Measurements from ENCODE around the gene VIM.
"Not testable (repeated sequence)": the region's sequence is repeated elsewhere in the genome, so short reads cannot be mapped to it uniquely, and the experiment has no call there.

The VIM gene

GRCh38 chr10:17232276-17232960 lies 4.4 kb downstream of the VIM start:
- DNase-seq (ENCODE audit: low read depth, low spot score) = no peak

DNA sequence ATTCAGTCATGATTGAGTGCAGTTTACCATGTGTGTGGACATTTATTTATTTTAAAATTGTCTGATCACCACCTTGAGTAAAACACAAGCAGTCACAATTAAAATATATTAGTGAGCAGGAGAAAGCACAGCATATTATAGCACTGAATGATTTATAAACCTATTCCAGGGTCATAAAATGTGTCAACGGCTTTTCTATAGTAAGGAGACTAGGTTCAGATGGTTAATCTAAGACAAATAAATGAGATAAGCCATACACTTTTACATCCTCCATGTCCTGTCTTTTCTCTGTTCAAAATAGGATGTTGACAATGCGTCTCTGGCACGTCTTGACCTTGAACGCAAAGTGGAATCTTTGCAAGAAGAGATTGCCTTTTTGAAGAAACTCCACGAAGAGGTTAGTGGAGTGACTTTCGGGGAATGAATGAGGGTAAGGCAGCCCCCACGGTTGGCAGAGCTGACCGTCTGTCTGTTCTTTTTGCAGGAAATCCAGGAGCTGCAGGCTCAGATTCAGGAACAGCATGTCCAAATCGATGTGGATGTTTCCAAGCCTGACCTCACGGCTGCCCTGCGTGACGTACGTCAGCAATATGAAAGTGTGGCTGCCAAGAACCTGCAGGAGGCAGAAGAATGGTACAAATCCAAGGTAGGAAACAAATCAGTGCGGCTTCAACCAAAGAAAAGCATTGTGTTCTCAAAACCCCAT lies 5.4 kb downstream of the VIM start:
- DNase-seq (ENCODE audit: low read depth, low spot score) = no peak

- no peak for DNase-seq (ENCODE audit: low read depth, low spot score)
Measured at GRCh38 chr10:17234431-17234945, 6.4 kb downstream of the VIM start.

DNA sequence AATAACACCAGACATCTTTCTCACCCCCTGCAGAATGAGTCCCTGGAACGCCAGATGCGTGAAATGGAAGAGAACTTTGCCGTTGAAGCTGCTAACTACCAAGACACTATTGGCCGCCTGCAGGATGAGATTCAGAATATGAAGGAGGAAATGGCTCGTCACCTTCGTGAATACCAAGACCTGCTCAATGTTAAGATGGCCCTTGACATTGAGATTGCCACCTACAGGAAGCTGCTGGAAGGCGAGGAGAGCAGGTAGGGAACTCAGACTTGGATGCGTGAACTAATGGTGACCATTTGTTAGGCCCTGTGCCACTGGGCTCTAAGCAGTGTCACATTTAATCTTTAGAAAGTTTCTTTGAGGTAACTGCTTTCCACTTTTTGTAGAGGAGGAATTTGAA lies 7.1 kb downstream of the VIM start:
- no peak for DNase-seq (ENCODE audit: low read depth, low spot score)

GRCh38 chr10:17236468-17237148 lies 8.6 kb downstream of the VIM start:
- no peak for DNase-seq (ENCODE audit: low read depth, low spot score)

GRCh38 chr10:17237149-17237527 lies 9.1 kb downstream of the VIM start:
- no peak for DNase-seq (ENCODE audit: low read depth, low spot score)

DNA sequence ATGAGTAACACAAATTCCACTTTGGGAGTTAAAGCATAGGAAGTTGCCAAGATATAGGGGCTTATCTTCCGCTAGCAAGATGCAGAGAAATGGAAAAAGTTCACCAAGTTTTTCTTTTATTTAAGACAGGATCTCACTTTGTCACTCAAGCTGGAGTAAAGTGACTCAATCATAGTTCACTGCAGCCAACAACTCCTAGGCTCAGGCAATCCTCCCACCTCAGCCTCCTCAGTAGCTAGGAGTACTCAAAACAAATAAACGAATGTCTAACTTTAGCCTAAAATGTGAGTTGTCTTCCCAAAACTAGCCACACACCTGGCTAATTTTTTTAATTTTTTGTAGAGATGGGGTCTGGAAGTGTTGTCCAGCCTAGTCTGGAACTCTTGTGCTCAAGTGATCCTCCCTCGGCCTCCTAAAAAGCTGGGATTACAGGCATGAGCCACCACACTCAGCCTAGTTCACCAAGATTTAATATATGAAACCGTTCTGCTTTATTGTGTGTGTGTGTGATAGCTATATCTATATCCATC lies 9.9 kb downstream of the VIM start:
- no peak for DNase-seq (ENCODE audit: low read depth, low spot score)

DNA sequence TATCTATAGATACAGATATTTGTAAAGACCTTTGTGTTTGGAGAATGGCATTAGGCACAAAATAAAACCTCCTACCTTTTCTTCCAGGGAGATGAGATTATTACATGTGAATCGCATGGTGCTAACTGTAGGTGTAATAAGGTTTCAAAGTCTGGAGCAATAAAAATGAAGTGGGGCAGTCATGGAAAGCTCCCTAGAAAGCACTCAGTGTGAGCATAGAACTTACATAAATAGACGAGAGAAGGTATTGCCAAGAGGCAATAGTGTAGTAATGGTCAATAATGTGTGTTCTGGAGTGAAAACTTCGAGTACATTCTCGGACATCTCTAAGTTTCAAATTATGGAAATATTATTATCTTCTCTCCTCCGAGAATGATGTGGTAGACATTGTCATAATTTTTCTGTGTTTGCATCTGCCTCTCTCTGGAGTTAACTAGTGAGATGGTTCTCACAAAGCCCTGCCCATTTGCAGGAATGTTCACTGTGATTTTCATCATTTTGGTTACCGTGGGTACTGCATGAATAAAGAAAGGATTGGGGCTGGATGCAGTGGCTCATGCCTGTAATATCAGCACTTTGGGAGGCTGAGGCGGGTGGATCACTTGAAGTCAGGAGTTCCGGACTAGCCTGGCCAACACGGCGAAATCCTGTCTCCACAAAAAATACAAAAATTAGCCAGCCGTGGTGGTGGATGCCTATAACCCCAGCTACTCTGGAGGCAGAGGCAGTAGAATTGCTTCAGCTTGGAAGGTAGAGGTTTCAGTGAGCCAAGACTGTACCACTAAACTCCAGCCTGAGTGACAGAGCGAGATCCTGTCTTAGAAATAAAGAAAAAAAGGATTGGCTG lies 10.6 kb downstream of the VIM start:
- no peak for DNase-seq (ENCODE audit: low read depth, low spot score)

DNA sequence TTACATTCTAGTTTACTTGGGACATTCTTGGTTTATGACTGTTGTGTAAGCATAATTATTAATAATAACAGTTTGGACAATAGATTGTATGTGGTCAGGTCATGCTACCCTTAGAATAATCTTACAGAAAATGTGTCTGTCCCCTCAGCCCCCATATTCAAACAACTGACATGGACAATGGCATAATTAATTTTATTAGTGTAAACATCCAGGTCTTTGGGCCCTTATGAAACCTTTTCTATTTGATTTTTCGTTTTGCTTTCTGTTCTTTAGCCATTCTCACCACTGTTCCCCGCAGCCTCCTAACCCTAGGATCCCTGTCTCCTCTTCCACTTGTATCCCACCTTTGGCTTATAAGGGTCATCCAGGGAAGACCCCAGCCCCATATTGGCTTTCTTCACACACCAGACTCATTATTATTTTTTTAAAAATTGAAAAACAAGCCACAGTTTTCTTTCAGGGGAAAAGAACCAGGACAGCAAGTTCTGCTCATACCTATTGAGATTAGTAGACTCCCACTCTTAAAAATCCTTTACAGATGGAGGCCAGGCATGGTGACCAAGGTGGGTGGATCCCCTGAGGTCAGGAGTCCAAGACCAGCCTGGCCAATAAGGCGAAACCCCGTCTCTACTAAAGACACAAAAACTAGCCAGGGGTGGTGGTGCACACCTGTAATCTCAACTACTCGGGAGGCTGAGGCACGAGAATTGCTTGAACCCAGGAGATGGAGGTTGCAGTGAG lies 11.5 kb downstream of the VIM start:
- no peak for DNase-seq (ENCODE audit: low read depth, low spot score)

GRCh38 chr10:17240096-17240495 lies 12.1 kb downstream of the VIM start:
- DNase-seq (ENCODE audit: low read depth, low spot score) = no peak

- DNase-seq (ENCODE audit: low read depth, low spot score) = no peak
Measured at GRCh38 chr10:17240616-17241015, 12.6 kb downstream of the VIM start.

- no peak for DNase-seq (ENCODE audit: low read depth, low spot score)
Measured at GRCh38 chr10:17241611-17242333, 13.7 kb downstream of the VIM start.

DNA sequence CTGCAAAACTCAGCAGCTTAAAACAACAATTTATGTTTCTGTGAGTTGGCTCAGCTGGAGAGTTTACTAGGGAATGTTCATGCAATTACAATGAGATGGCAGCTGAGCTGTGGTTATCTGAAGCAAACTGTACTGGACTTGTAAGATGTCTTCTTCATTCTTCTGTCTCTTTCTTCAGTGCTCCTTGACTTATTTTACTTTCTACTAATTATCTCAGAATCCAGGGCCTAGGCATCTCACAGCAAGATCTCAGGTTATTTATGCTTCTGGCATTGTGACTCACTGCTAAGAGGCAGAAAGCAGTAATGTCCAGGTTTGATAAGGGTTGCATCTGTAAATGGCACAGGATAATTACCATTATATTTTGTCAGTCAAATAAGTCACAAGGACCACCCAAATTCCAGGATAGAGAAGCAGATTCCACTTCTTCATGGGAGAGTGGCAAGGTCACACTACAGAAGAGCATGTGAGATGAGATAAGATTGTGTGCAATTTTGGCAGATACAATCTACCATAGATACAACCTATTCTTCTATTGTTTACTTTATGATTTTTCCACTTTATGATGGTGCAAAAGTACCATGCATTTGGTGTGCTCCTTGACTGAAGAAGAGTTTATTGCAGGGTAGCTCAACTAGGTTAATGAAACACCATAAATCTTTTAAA lies 16.8 kb downstream of the VIM start:
- DNase-seq (ENCODE audit: low read depth, low spot score) = no peak

DNA sequence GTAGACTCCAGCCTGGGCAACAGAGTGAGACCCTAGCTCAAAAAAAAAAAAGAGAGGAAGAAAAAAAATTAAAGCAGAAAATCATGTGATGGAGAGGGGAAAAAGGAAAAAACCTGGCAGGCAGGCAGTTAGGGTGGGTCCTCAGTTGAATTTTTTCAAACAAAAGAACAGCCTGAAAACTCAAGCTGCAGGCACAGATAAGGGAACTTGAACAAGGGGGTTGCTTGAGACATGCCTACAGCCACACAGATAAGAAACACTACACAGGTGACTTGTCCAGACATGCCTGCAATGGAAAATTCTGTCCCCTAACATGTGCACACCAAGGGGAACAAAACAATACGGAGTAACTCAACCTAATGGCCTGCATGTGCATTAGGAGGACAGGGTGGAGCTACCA lies 19.2 kb downstream of the VIM start:
- no peak for DNase-seq (ENCODE audit: low read depth, low spot score)

- DNase-seq (ENCODE audit: low read depth, low spot score) = no peak
Measured at GRCh38 chr10:17248964-17249363, 20.9 kb downstream of the VIM start.

DNA sequence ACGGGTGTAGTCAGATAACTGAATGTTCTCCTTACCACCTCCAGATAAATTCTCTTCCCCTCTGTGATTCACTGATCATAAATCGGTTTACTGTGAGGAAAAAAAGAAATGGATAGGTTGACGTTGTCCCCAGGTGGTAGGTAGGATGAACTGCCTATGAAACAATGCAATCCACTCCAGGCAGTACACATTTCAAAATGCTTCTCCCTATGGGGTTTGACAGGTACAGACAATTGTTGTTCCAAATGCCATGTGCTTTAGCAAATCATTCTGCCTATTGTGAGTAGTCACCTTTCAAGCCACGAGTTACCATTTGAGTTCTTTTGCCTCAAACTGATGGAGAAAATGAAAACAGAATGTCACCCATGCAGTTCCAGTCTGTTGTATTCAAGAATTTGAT lies 21.8 kb downstream of the VIM start:
- no peak for DNase-seq (ENCODE audit: low read depth, low spot score)

- no peak for DNase-seq (ENCODE audit: low read depth, low spot score)
Measured at GRCh38 chr10:17250736-17251135, 22.7 kb downstream of the VIM start.

DNA sequence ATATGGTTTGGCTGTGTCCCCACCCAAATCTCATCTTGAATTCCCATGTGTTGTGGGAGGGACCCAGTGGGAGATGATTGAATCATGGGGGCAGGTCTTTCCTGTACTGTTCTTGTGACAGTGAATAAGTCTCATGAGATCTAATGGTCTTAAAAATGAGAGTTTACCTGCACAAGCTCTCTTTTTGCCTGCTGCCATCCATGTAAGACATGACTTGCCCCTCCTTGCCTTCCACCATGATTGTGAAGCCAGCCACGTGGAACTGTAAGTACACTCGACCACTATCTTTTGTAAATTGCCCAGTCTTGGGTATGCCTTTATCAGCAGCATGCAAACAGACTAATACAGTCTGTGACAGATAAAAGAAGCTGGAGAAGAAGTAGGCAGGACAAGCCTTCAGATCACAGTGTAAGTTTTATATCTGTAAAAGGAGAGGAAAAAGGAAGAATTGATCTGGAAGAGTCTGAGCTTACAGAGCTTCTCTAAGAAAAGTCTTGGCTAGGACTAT lies 26.6 kb downstream of the VIM start:
- DNase-seq (ENCODE audit: low read depth, low spot score) = not testable (repeated sequence)

GRCh38 chr10:17255512-17255911 lies 27.5 kb downstream of the VIM start:
- no peak for DNase-seq (ENCODE audit: low read depth, low spot score)
